OCI-LY1 (cell line): ENCODE results near the gene DLG1.

ENCODE experiments used
- CTCF ChIP-seq: fragments of 200-600 bp; sonication (generic), shearing (Covaris generic); IDR thresholded peaks from 2 replicates; pipeline ENCODE4 v1.5.1; 2017; ENCODE audit warnings: mild to moderate bottlenecking, antibody characterized with exemption, low read length, moderate library complexity, mixed read lengths
- EZH2 ChIP-seq: fragments of 200-600 bp; sonication (generic), shearing (Covaris generic); IDR thresholded peaks from 2 replicates; pipeline ENCODE4 v1.8.0; 2017; ENCODE audit warnings: borderline replicate concordance, mixed run types, mild to moderate bottlenecking, antibody characterized with exemption, low read length, moderate library complexity, mixed read lengths

- peak; percentile 62 for TF ChIP-seq CTCF
- no peak for TF ChIP-seq EZH2
Measured at GRCh38 chr3:197002701-197003454, 295.5 kb downstream of the DLG1 start.
